Neural cell (in vitro differentiated cells): Measurements from ENCODE around the gene KPNA4. TPM values are rescaled to one million over a fixed set of nuclear protein-coding genes. Genes with fewer than 3 reads are reported as not detected.

Experiments used
- H2AFZ ChIP-seq: fragments of 200-600, 300-800 bp; sonication (generic), shearing (Covaris generic); 2 replicates; pipeline ENCODE4 v1.6.0; 2014; ENCODE audit warnings: low read depth, mild to moderate bottlenecking, antibody characterized with exemption, low read length, moderate library complexity
- H3F3A ChIP-seq: fragments of 200-600 bp; shearing (Covaris generic); 2 replicates; pipeline ENCODE4 v1.6.1; 2016; ENCODE audit warnings: mild to moderate bottlenecking, moderate library complexity, mixed read lengths, antibody characterized with exemption, low read length; ENCODE audit not compliant: insufficient read depth, poor library complexity, severe bottlenecking
- H3K27ac ChIP-seq: fragments of 200-600, 300-800 bp; sonication (generic), shearing (Covaris generic); 2 replicates; pipeline ENCODE4 v1.5.1; 2014; ENCODE audit warnings: mild to moderate bottlenecking, low read length, moderate library complexity
- H3K27me3 ChIP-seq: fragments of 300-800, 200-600 bp; sonication (generic), shearing (Covaris generic); 2 replicates; pipeline ENCODE4 v1.6.0; 2014; ENCODE audit warnings: mild to moderate bottlenecking, low read depth, low read length, moderate library complexity; ENCODE audit not compliant: insufficient read depth
- H3K36me3 ChIP-seq: fragments of 300-800, 200-600 bp; sonication (generic), shearing (Covaris generic); 2 replicates; pipeline ENCODE4 v1.5.1; 2014; ENCODE audit warnings: mild to moderate bottlenecking, antibody characterized with exemption, low read length, moderate library complexity; ENCODE audit not compliant: insufficient read depth
- H3K4me2 ChIP-seq: fragments of 300-800, 200-600 bp; sonication (generic), shearing (Covaris generic); 2 replicates; pipeline ENCODE4 v1.6.0; 2014; ENCODE audit warnings: mild to moderate bottlenecking, low read length
- H3K4me3 ChIP-seq: fragments of 300-800, 200-600 bp; sonication (generic), shearing (Covaris generic); 2 replicates; pipeline ENCODE4 v1.5.1; 2014; ENCODE audit warnings: mild to moderate bottlenecking, low read length, moderate library complexity
- H3K79me2 ChIP-seq: fragments of 200-600 bp; shearing (Covaris generic); replicated peaks from 2 replicates; pipeline ENCODE4 v1.6.0; 2014; ENCODE audit warnings: mild to moderate bottlenecking, low read length, moderate library complexity; ENCODE audit not compliant: insufficient read depth
- H3K9ac ChIP-seq: fragments of 300-800, 200-600 bp; sonication (generic), shearing (Covaris generic); 2 replicates; pipeline ENCODE4 v1.6.1; 2016; ENCODE audit warnings: mild to moderate bottlenecking, low read length, mixed read lengths
- H3K9me2 ChIP-seq: fragments of 200-600 bp; shearing (Covaris generic); 2 replicates; pipeline ENCODE4 v1.6.1; 2016; ENCODE audit warnings: mild to moderate bottlenecking, low read length, mixed read lengths; ENCODE audit not compliant: insufficient read depth
- H3K9me3 ChIP-seq: fragments of 200-600, 300-800 bp; sonication (generic), shearing (Covaris generic); 2 replicates; pipeline ENCODE4 v1.6.1; 2016; ENCODE audit warnings: mild to moderate bottlenecking, mixed run types, low read length, moderate library complexity, mixed read lengths
- H4K20me1 ChIP-seq: fragments of 200-600 bp; shearing (Covaris generic); 2 replicates; pipeline ENCODE4 v1.6.1; 2016; ENCODE audit warnings: mild to moderate bottlenecking, mixed run types; ENCODE audit not compliant: insufficient read depth
- EP300 ChIP-seq: fragments of 450-650 bp; conservative IDR thresholded peaks from 2 replicates; pipeline ENCODE4 v1.6.1; 2014; ENCODE audit warnings: antibody characterized with exemption, mild to moderate bottlenecking, moderate library complexity; ENCODE audit not compliant: poor library complexity, severe bottlenecking
- EZH2 ChIP-seq: fragments of 200-600, 300-800 bp; shearing (Covaris generic), sonication (generic); IDR thresholded peaks from 2 replicates; pipeline ENCODE4 v1.6.1; 2014; ENCODE audit warnings: antibody characterized with exemption, low read length, borderline replicate concordance, mild to moderate bottlenecking; ENCODE audit not compliant: insufficient read depth, poor library complexity, severe bottlenecking
- MXI1 ChIP-seq: fragments of 450-650 bp; conservative IDR thresholded peaks from 2 replicates; pipeline ENCODE4 v1.6.1; 2014; ENCODE audit warnings: antibody characterized with exemption, mild to moderate bottlenecking; ENCODE audit not compliant: poor library complexity, severe bottlenecking
- POLR2AphosphoS5 ChIP-seq: IDR thresholded peaks from 2 replicates; pipeline ENCODE4 v1.6.1; 2012
- RAD21 ChIP-seq: fragments of 450-650 bp; conservative IDR thresholded peaks from 2 replicates; pipeline ENCODE4 v1.6.1; 2014; ENCODE audit warnings: antibody characterized with exemption, mild to moderate bottlenecking, moderate library complexity
- SMC3 ChIP-seq: fragments of 450-650 bp; conservative IDR thresholded peaks from 2 replicates; pipeline ENCODE4 v1.6.1; 2014; ENCODE audit warnings: antibody characterized with exemption, mild to moderate bottlenecking, moderate library complexity; ENCODE audit not compliant: poor library complexity
- TAF1 ChIP-seq: IDR thresholded peaks from 2 replicates; pipeline ENCODE4 v1.6.1; 2012; ENCODE audit warnings: low read depth
- polyA plus RNA-seq: library from polyadenylated mRNA; depleted of rRNA; stranded (reverse); fragments of >200 nt; gene quantifications from 2 replicates; pipeline ENCODE4 v1.2.3, GENCODE V29; 2014
- TF ChIP-seq, protein P1 (sequence below): IDR thresholded peaks from 2 replicates; pipeline ENCODE4 v1.6.1; 2012; ENCODE audit warnings: borderline replicate concordance
- TF ChIP-seq, protein P2 (sequence below): fragments of 450-650 bp; IDR thresholded peaks from 2 replicates; pipeline ENCODE4 v1.5.1; 2014; ENCODE audit warnings: antibody characterized with exemption, mild to moderate bottlenecking, moderate library complexity; ENCODE audit not compliant: poor library complexity, severe bottlenecking

The KPNA4 gene
- polyA plus RNA-seq, 1 donor from 2014 or later = 23.1 TPM

DNA sequence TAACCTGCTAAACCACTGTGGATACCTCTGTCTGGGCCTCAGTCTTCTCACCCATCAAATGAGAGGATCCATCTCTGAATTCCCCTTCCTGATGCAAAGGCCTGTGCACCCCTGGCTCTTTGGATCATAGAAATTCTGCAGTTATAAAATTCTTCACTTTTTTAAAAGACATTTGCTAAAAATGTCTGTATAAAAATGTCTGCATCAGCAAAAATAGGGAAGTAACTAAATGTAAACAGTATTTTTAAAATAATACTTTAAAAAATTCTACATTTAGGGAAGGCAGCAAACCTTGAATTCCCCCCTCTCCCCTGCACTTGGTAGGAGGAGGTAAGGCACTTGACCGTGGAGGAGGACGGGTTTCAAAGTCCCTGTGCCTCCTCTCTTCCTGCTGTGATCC, 90.2 kb downstream of the KPNA4 start:
- no peak overlapping the region for H3K4me2 ChIP-seq

DNA sequence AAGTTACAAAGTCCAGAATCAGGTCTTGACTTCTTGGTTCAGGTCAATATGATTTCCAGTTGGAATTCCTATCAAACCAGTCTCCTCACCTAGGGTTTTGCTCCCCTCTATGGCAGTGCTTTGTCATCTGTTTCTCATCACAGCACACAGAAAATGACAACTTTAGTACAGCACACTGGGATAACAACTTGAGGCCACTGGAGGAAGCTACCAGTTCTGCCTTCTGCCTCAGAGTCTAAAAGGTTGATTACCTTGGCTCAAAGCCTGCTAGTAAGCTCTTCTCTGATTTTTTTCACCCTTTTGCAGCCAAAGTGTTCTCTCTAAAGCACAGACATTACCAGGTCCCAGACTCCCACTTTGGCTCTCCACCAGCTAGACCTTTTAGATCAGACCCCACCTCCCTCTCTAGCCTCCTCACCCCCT, 90.9 kb downstream of the KPNA4 start:
- Histone ChIP-seq H3K4me2 (no peak overlapping the region), H3K4me3 (no peak overlapping the region), H3K9ac (no peak overlapping the region)

More for the DNA sequence above, 90.2 kb downstream of the KPNA4 start:
- no peaks in the 10 kb centered on the region for H3K36me3 ChIP-seq
- TF ChIP-seq EZH2 = no peak
- no peak for TF ChIP-seq EP300
- no peak for TF ChIP-seq MXI1
- no peak for TF ChIP-seq POLR2AphosphoS5
- TF ChIP-seq TAF1 = no peak
- TF ChIP-seq, protein P1, sequence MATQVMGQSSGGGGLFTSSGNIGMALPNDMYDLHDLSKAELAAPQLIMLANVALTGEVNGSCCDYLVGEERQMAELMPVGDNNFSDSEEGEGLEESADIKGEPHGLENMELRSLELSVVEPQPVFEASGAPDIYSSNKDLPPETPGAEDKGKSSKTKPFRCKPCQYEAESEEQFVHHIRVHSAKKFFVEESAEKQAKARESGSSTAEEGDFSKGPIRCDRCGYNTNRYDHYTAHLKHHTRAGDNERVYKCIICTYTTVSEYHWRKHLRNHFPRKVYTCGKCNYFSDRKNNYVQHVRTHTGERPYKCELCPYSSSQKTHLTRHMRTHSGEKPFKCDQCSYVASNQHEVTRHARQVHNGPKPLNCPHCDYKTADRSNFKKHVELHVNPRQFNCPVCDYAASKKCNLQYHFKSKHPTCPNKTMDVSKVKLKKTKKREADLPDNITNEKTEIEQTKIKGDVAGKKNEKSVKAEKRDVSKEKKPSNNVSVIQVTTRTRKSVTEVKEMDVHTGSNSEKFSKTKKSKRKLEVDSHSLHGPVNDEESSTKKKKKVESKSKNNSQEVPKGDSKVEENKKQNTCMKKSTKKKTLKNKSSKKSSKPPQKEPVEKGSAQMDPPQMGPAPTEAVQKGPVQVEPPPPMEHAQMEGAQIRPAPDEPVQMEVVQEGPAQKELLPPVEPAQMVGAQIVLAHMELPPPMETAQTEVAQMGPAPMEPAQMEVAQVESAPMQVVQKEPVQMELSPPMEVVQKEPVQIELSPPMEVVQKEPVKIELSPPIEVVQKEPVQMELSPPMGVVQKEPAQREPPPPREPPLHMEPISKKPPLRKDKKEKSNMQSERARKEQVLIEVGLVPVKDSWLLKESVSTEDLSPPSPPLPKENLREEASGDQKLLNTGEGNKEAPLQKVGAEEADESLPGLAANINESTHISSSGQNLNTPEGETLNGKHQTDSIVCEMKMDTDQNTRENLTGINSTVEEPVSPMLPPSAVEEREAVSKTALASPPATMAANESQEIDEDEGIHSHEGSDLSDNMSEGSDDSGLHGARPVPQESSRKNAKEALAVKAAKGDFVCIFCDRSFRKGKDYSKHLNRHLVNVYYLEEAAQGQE = no peak
- no peak for TF ChIP-seq RAD21
- no peaks in the 10 kb centered on the region for H3K79me2 ChIP-seq
- no peaks in the 10 kb centered on the region for H3K9me2 ChIP-seq
- no peaks in the 10 kb centered on the region for H4K20me1 ChIP-seq
- H3F3A ChIP-seq = no peaks in the 10 kb centered on the region
- H3K9me3 ChIP-seq = no peaks in the 10 kb centered on the region
- no peak overlapping the region for H2AFZ ChIP-seq
- no peak overlapping the region for H3K4me3 ChIP-seq
- no peak overlapping the region for H3K27ac ChIP-seq
- no peak overlapping the region for H3K9ac ChIP-seq
- no peaks in the 10 kb centered on the region for H3K27me3 ChIP-seq

More for the DNA sequence above, 90.9 kb downstream of the KPNA4 start:
- no peaks in the 10 kb centered on the region for H3K36me3 ChIP-seq
- no peaks in the 10 kb centered on the region for H3K9me2 ChIP-seq
- H3K9me3 ChIP-seq = no peaks in the 10 kb centered on the region
- H3K27ac ChIP-seq = no peak overlapping the region
- H2AFZ ChIP-seq = no peak overlapping the region
- no peaks in the 10 kb centered on the region for H3K79me2 ChIP-seq
- TF ChIP-seq, protein P1 = no peak
- TF ChIP-seq RAD21 (no peak), POLR2AphosphoS5 (no peak), TAF1 (no peak), SMC3 (no peak), MXI1 (no peak)
- TF ChIP-seq, protein P2, sequence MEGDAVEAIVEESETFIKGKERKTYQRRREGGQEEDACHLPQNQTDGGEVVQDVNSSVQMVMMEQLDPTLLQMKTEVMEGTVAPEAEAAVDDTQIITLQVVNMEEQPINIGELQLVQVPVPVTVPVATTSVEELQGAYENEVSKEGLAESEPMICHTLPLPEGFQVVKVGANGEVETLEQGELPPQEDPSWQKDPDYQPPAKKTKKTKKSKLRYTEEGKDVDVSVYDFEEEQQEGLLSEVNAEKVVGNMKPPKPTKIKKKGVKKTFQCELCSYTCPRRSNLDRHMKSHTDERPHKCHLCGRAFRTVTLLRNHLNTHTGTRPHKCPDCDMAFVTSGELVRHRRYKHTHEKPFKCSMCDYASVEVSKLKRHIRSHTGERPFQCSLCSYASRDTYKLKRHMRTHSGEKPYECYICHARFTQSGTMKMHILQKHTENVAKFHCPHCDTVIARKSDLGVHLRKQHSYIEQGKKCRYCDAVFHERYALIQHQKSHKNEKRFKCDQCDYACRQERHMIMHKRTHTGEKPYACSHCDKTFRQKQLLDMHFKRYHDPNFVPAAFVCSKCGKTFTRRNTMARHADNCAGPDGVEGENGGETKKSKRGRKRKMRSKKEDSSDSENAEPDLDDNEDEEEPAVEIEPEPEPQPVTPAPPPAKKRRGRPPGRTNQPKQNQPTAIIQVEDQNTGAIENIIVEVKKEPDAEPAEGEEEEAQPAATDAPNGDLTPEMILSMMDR = no peak
- H4K20me1 ChIP-seq = no peaks in the 10 kb centered on the region
- no peaks in the 10 kb centered on the region for H3K27me3 ChIP-seq
- H3F3A ChIP-seq = no peaks in the 10 kb centered on the region
